Measurements from ENCODE around the gene ZNF570. TPM values are rescaled to one million over a fixed set of nuclear protein-coding genes. Genes with fewer than 3 reads are reported as not detected.

The ZNF570 gene
- total RNA-seq, 1 donor from 2014 or later, result 6.6 TPM

- intact Hi-C loops (cut with DNase I), result no loop called here
- DNase-seq (ENCODE audit: low spot score), result no peak
Measured at GRCh38 chr19:37537391-37537947, 68.3 kb downstream of the ZNF570 start.

Other genes starting within 250 kb of the ZNF570 start
- 6.7 TPM for gene ZNF527, start 98.3 kb upstream of the ZNF570 start, total RNA-seq
- gene ZNF569, start 1.9 kb upstream of the ZNF570 start, total RNA-seq, result 5.9 TPM
- 8.3 TPM for gene ZNF793, start 37.6 kb downstream of the ZNF570 start, total RNA-seq
- gene ZNF571, start 125.4 kb downstream of the ZNF570 start, total RNA-seq, result 4.4 TPM
- gene ZNF540, start 125.5 kb downstream of the ZNF570 start, total RNA-seq, result 4.5 TPM
- gene ZFP30, start 186.1 kb downstream of the ZNF570 start, total RNA-seq, result 6.6 TPM